H9 (cell line): ENCODE results near the gene EXOC6. TPM values are rescaled to one million over a fixed set of nuclear protein-coding genes. Genes with fewer than 3 reads are reported as not detected.

Source experiments
- DNase-seq: peaks from one replicate; pipeline ENCODE4 v3.0.0-alpha.2; 2017
- H2AFZ ChIP-seq: one replicate; pipeline ENCODE4 v1.6.1; 2013; ENCODE audit warnings: mild to moderate bottlenecking, low read length, control low read depth, moderate library complexity
- H2AK5ac ChIP-seq: 2 replicates; pipeline ENCODE4 v1.6.1; 2013; ENCODE audit warnings: low read length, control low read depth, mixed read lengths; ENCODE audit not compliant: insufficient read length
- H2BK120ac ChIP-seq: one replicate; pipeline ENCODE4 v1.6.1; 2013; ENCODE audit warnings: low read depth, mild to moderate bottlenecking, low read length, control low read depth, inconsistent platforms; ENCODE audit not compliant: poor library complexity, severe bottlenecking
- H2BK12ac ChIP-seq: 2 replicates; pipeline ENCODE4 v1.6.1; 2013; ENCODE audit warnings: low read length, control low read depth, mixed read lengths, low read depth; ENCODE audit not compliant: insufficient read length
- H2BK15ac ChIP-seq: 2 replicates; pipeline ENCODE4 v1.6.1; 2013; ENCODE audit warnings: low read depth, low read length, control low read depth
- H2BK20ac ChIP-seq: one replicate; pipeline ENCODE4 v1.6.1; 2013; ENCODE audit warnings: low read depth, mild to moderate bottlenecking, low read length, control low read depth, inconsistent platforms; ENCODE audit not compliant: poor library complexity, severe bottlenecking
- H2BK5ac ChIP-seq: 2 replicates; pipeline ENCODE4 v1.6.1; 2013; ENCODE audit warnings: low read length, control low read depth, mixed read lengths; ENCODE audit not compliant: insufficient read length
- H3K14ac ChIP-seq: 2 replicates; pipeline ENCODE4 v1.6.1; 2013; ENCODE audit warnings: low read length, control low read depth; ENCODE audit not compliant: insufficient read depth
- H3K18ac ChIP-seq: 2 replicates; pipeline ENCODE4 v1.6.1; 2013; ENCODE audit warnings: low read depth, mild to moderate bottlenecking, mixed read lengths, low read length, control low read depth; ENCODE audit not compliant: insufficient read length
- H3K23ac ChIP-seq: 2 replicates; pipeline ENCODE4 v1.6.1; 2013; ENCODE audit warnings: low read length, control low read depth, mixed read lengths, low read depth; ENCODE audit not compliant: insufficient read length
- H3K23me2 ChIP-seq: 2 replicates; pipeline ENCODE4 v1.6.1; 2013; ENCODE audit warnings: low read depth, mild to moderate bottlenecking, mixed read lengths, low read length, control low read depth; ENCODE audit not compliant: insufficient read length, poor library complexity, severe bottlenecking
- H3K27ac ChIP-seq: 2 replicates; pipeline ENCODE4 v1.5.1; 2013; ENCODE audit warnings: low read length, control low read depth, mixed read lengths, low read depth; ENCODE audit not compliant: insufficient read length
- H3K27me3 ChIP-seq: 2 replicates; pipeline ENCODE4 v1.6.1; 2013; ENCODE audit warnings: low read length, control low read depth, inconsistent platforms; ENCODE audit not compliant: insufficient read depth
- H3K4ac ChIP-seq: 2 replicates; pipeline ENCODE4 v1.6.1; 2013; ENCODE audit warnings: low read depth, mild to moderate bottlenecking, control low read depth, inconsistent platforms, low read length, moderate library complexity
- H3K4me1 ChIP-seq: 2 replicates; pipeline ENCODE4 v1.6.1; 2013; ENCODE audit warnings: low read length, control low read depth, inconsistent platforms; ENCODE audit not compliant: insufficient read depth
- H3K4me2 ChIP-seq: 2 replicates; pipeline ENCODE4 v1.6.1; 2013; ENCODE audit warnings: low read length, control low read depth, mixed read lengths; ENCODE audit not compliant: insufficient read length, insufficient read depth
- H3K56ac ChIP-seq: 2 replicates; pipeline ENCODE4 v1.6.1; 2013; ENCODE audit warnings: low read depth, mild to moderate bottlenecking, mixed read lengths, low read length, control low read depth; ENCODE audit not compliant: insufficient read length
- H3K79me1 ChIP-seq: 2 replicates; pipeline ENCODE4 v1.6.1; 2013; ENCODE audit warnings: low read depth, mild to moderate bottlenecking, moderate library complexity, low read length, control low read depth, inconsistent platforms; ENCODE audit not compliant: insufficient read depth, poor library complexity, severe bottlenecking
- H3K79me2 ChIP-seq: 2 replicates; pipeline ENCODE4 v1.6.1; 2013; ENCODE audit warnings: low read length, control low read depth, inconsistent platforms; ENCODE audit not compliant: insufficient read depth
- H3K9ac ChIP-seq: 2 replicates; pipeline ENCODE4 v1.6.1; 2013; ENCODE audit warnings: low read length, control low read depth, mixed read lengths; ENCODE audit not compliant: insufficient read length; ENCODE audit errors: extremely low read depth
- H3K9me3 ChIP-seq: one replicate; pipeline ENCODE4 v1.6.1; 2013; ENCODE audit warnings: low read depth, low read length, inconsistent platforms; ENCODE audit not compliant: control insufficient read depth
- H3T11ph ChIP-seq: one replicate; pipeline ENCODE4 v1.6.1; 2013; ENCODE audit warnings: mild to moderate bottlenecking, low read length, control low read depth, inconsistent platforms
- H4K20me1 ChIP-seq: one replicate; pipeline ENCODE4 v1.6.1; 2013; ENCODE audit not compliant: control insufficient read depth, insufficient read length, insufficient read depth
- H4K5ac ChIP-seq: 2 replicates; pipeline ENCODE4 v1.6.1; 2013; ENCODE audit warnings: low read depth, mild to moderate bottlenecking, mixed read lengths, low read length, control low read depth; ENCODE audit not compliant: insufficient read length
- H4K8ac ChIP-seq: replicated peaks from 2 replicates; pipeline ENCODE4 v1.6.1; 2013; ENCODE audit warnings: low read length, control low read depth, mixed read lengths, low read depth; ENCODE audit not compliant: insufficient read length
- H4K91ac ChIP-seq: 2 replicates; pipeline ENCODE4 v1.6.1; 2013; ENCODE audit warnings: low read depth, mild to moderate bottlenecking, moderate library complexity, mixed read lengths, low read length, control low read depth; ENCODE audit not compliant: insufficient read length
- H3K27ac Mint-ChIP-seq, 3 experiments: 2 replicates in 2 of 3; 3 replicates in 1 of 3; pipeline ENCODE4 v1.8.0; 2020 to 2021; ENCODE audit warnings: mixed read lengths in 3 of 3, mild to moderate bottlenecking in 1 of 3, moderate library complexity in 1 of 3
- H3K27me3 Mint-ChIP-seq: 2 replicates; pipeline ENCODE4 v1.8.0; 2021; ENCODE audit warnings: low read depth, mild to moderate bottlenecking, moderate library complexity, mixed read lengths
- H3K36me3 Mint-ChIP-seq, 3 experiments: 2 replicates in 2 of 3; 3 replicates in 1 of 3; pipeline ENCODE4 v1.8.0; 2020 to 2021; ENCODE audit warnings: low read depth in 3 of 3, mixed read lengths in 3 of 3; ENCODE audit not compliant: insufficient read depth in 1 of 3
- H3K4me1 Mint-ChIP-seq, 2 experiments: 2 replicates each; pipeline ENCODE4 v1.8.0; 2020; ENCODE audit warnings: mixed read lengths in 2 of 2
- H3K4me3 Mint-ChIP-seq, 2 experiments: 2 replicates in 1 of 2; 3 replicates in 1 of 2; pipeline ENCODE4 v1.8.0; 2020 to 2021; ENCODE audit warnings: mild to moderate bottlenecking in 2 of 2, mixed read lengths in 2 of 2, moderate library complexity in 1 of 2
- H3K9me3 Mint-ChIP-seq, 2 experiments: 2 replicates in 1 of 2; 3 replicates in 1 of 2; pipeline ENCODE4 v1.8.0; 2020; ENCODE audit warnings: mild to moderate bottlenecking in 2 of 2, mixed read lengths in 2 of 2, moderate library complexity in 1 of 2
- WGBS: extraction: QIAGEN DNeasy Blood & Tissue Kit; methylation state at CpG from one replicate; pipeline ENCODE4 v1.1.7; 2013; ENCODE audit warnings: missing lambda C conversion rate, low lambda C conversion rate, mixed read lengths; ENCODE audit not compliant: insufficient read length; ENCODE audit errors: extremely low coverage; 5-methylcytosine and 5-hydroxymethylcytosine counted together
- total RNA-seq: library from RNA; stranded (reverse); gene quantifications from 2 replicates; pipeline ENCODE4 v1.2.1, GENCODE V29; 2021
- TF ChIP-seq, protein P1 (sequence below): fragments of 200-600 bp; sonication (generic); conservative IDR thresholded peaks from 3 replicates; pipeline ENCODE4 v1.8.0; 2021; ENCODE audit warnings: antibody characterized with exemption, mild to moderate bottlenecking

Gene EXOC6
- total RNA-seq, 1 experiment from 2014 or later: 9.0 TPM

DNA sequence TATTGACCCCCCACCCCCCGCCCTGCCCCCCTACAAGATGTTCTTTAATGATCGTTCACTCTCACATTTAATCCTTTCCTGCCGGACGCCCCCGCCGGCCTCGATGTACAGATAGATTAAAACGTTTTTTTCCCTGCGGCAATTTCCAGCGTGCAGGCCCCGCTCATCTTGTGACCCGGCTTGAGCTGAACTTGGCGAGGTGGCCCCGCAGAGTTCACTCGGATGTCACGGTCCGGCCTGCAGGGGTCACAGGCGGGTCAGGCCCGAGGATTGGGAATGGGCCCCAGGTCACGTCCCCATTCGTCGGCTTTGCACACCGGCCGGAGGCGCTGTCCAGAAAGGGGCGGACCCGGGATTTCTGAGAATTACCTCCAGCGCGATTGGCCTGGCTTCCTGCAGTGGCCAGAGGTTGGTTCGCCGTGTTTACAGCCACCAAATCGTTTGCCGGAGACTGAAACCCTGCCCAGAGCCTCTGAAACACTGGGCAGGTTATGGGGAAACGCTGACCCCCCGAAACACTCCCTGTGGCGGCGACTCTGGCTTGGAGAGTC is 223.4 kb downstream of the EXOC6 start:
- H2BK12ac ChIP-seq: no peak overlapping the region
- Mint-ChIP-seq H3K27me3 (peaks cover 98% of the 10 kb centered on the region), H3K4me1 (peaks cover 47 to 58% of the 10 kb centered on the region in 2 experiments), H3K4me3 (peak overlapping the region; percentile 90 to 95), H3K9me3 (peaks cover 3 to 7% of the 10 kb centered on the region in 2 experiments; a peak in 3 of 5 replicates), H3K27ac (no peak overlapping the region), H3K36me3 (peaks cover 0 to 29% (median 27%) of the 10 kb centered on the region in 3 experiments; a peak in 6 of 7 replicates)
- no peak overlapping the region for H3K23ac ChIP-seq
- no peak overlapping the region for H4K91ac ChIP-seq
- no peaks in the 10 kb centered on the region for H3K79me1 ChIP-seq
- peak; percentile 83 for DNase-seq
- H4K20me1 ChIP-seq: no peaks in the 10 kb centered on the region
- TF ChIP-seq, protein P1, sequence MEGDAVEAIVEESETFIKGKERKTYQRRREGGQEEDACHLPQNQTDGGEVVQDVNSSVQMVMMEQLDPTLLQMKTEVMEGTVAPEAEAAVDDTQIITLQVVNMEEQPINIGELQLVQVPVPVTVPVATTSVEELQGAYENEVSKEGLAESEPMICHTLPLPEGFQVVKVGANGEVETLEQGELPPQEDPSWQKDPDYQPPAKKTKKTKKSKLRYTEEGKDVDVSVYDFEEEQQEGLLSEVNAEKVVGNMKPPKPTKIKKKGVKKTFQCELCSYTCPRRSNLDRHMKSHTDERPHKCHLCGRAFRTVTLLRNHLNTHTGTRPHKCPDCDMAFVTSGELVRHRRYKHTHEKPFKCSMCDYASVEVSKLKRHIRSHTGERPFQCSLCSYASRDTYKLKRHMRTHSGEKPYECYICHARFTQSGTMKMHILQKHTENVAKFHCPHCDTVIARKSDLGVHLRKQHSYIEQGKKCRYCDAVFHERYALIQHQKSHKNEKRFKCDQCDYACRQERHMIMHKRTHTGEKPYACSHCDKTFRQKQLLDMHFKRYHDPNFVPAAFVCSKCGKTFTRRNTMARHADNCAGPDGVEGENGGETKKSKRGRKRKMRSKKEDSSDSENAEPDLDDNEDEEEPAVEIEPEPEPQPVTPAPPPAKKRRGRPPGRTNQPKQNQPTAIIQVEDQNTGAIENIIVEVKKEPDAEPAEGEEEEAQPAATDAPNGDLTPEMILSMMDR: peak; percentile 39; the same call in 2 of the 3 replicates
- H3K27ac ChIP-seq: no peak overlapping the region
- H3K56ac ChIP-seq: no peak overlapping the region
- H2BK120ac ChIP-seq: no peak overlapping the region
- H3K4me2 ChIP-seq: peak overlapping the region; percentile 60
- no peak overlapping the region for H2BK20ac ChIP-seq
- H2AK5ac ChIP-seq: no peak overlapping the region
- H3K9ac ChIP-seq: no peak overlapping the region
- no peak overlapping the region for H2BK5ac ChIP-seq
- no CpG with 5 or more reads among the region's 37 CpGs for WGBS
- H4K5ac ChIP-seq: no peak overlapping the region
- no peak overlapping the region for H3K18ac ChIP-seq
- no peaks in the 10 kb centered on the region for H3K9me3 ChIP-seq
- no peak overlapping the region for H3K4ac ChIP-seq
- no peak overlapping the region for H4K8ac ChIP-seq
- no peak overlapping the region for H3K14ac ChIP-seq
- H3K23me2 ChIP-seq: peaks cover 30% of the 10 kb centered on the region
- H2AFZ ChIP-seq: no peak overlapping the region
- no peak overlapping the region for H2BK15ac ChIP-seq
- H3K4me1 ChIP-seq: no peaks in the 10 kb centered on the region
- no peaks in the 10 kb centered on the region for H3K79me2 ChIP-seq
- H3K27me3 ChIP-seq: peaks cover 96% of the 10 kb centered on the region
- no peak overlapping the region for H3T11ph ChIP-seq
